Neural cell (in vitro differentiated cells): ENCODE results near the gene PARVB. TPM values are rescaled to one million over a fixed set of nuclear protein-coding genes. Genes with fewer than 3 reads are reported as not detected.

Source experiments
- H2AFZ ChIP-seq: fragments of 200-600, 300-800 bp; sonication (generic), shearing (Covaris generic); 2 replicates; pipeline ENCODE4 v1.6.0; 2014; ENCODE audit warnings: low read depth, mild to moderate bottlenecking, antibody characterized with exemption, low read length, moderate library complexity
- H3F3A ChIP-seq: fragments of 200-600 bp; shearing (Covaris generic); 2 replicates; pipeline ENCODE4 v1.6.1; 2016; ENCODE audit warnings: mild to moderate bottlenecking, moderate library complexity, mixed read lengths, antibody characterized with exemption, low read length; ENCODE audit not compliant: insufficient read depth, poor library complexity, severe bottlenecking
- H3K27ac ChIP-seq: fragments of 200-600, 300-800 bp; sonication (generic), shearing (Covaris generic); 2 replicates; pipeline ENCODE4 v1.5.1; 2014; ENCODE audit warnings: mild to moderate bottlenecking, low read length, moderate library complexity
- H3K27me3 ChIP-seq: fragments of 300-800, 200-600 bp; sonication (generic), shearing (Covaris generic); 2 replicates; pipeline ENCODE4 v1.6.0; 2014; ENCODE audit warnings: mild to moderate bottlenecking, low read depth, low read length, moderate library complexity; ENCODE audit not compliant: insufficient read depth
- H3K36me3 ChIP-seq: fragments of 300-800, 200-600 bp; sonication (generic), shearing (Covaris generic); 2 replicates; pipeline ENCODE4 v1.5.1; 2014; ENCODE audit warnings: mild to moderate bottlenecking, antibody characterized with exemption, low read length, moderate library complexity; ENCODE audit not compliant: insufficient read depth
- H3K4me2 ChIP-seq: fragments of 300-800, 200-600 bp; sonication (generic), shearing (Covaris generic); 2 replicates; pipeline ENCODE4 v1.6.0; 2014; ENCODE audit warnings: mild to moderate bottlenecking, low read length
- H3K4me3 ChIP-seq: fragments of 300-800, 200-600 bp; sonication (generic), shearing (Covaris generic); 2 replicates; pipeline ENCODE4 v1.5.1; 2014; ENCODE audit warnings: mild to moderate bottlenecking, low read length, moderate library complexity
- H3K79me2 ChIP-seq: fragments of 200-600 bp; shearing (Covaris generic); replicated peaks from 2 replicates; pipeline ENCODE4 v1.6.0; 2014; ENCODE audit warnings: mild to moderate bottlenecking, low read length, moderate library complexity; ENCODE audit not compliant: insufficient read depth
- H3K9ac ChIP-seq: fragments of 300-800, 200-600 bp; sonication (generic), shearing (Covaris generic); 2 replicates; pipeline ENCODE4 v1.6.1; 2016; ENCODE audit warnings: mild to moderate bottlenecking, low read length, mixed read lengths
- H3K9me2 ChIP-seq: fragments of 200-600 bp; shearing (Covaris generic); 2 replicates; pipeline ENCODE4 v1.6.1; 2016; ENCODE audit warnings: mild to moderate bottlenecking, low read length, mixed read lengths; ENCODE audit not compliant: insufficient read depth
- H3K9me3 ChIP-seq: fragments of 200-600, 300-800 bp; sonication (generic), shearing (Covaris generic); 2 replicates; pipeline ENCODE4 v1.6.1; 2016; ENCODE audit warnings: mild to moderate bottlenecking, mixed run types, low read length, moderate library complexity, mixed read lengths
- H4K20me1 ChIP-seq: fragments of 200-600 bp; shearing (Covaris generic); 2 replicates; pipeline ENCODE4 v1.6.1; 2016; ENCODE audit warnings: mild to moderate bottlenecking, mixed run types; ENCODE audit not compliant: insufficient read depth
- EP300 ChIP-seq: fragments of 450-650 bp; conservative IDR thresholded peaks from 2 replicates; pipeline ENCODE4 v1.6.1; 2014; ENCODE audit warnings: antibody characterized with exemption, mild to moderate bottlenecking, moderate library complexity; ENCODE audit not compliant: poor library complexity, severe bottlenecking
- EZH2 ChIP-seq: fragments of 200-600, 300-800 bp; shearing (Covaris generic), sonication (generic); IDR thresholded peaks from 2 replicates; pipeline ENCODE4 v1.6.1; 2014; ENCODE audit warnings: antibody characterized with exemption, low read length, borderline replicate concordance, mild to moderate bottlenecking; ENCODE audit not compliant: insufficient read depth, poor library complexity, severe bottlenecking
- MXI1 ChIP-seq: fragments of 450-650 bp; conservative IDR thresholded peaks from 2 replicates; pipeline ENCODE4 v1.6.1; 2014; ENCODE audit warnings: antibody characterized with exemption, mild to moderate bottlenecking; ENCODE audit not compliant: poor library complexity, severe bottlenecking
- POLR2AphosphoS5 ChIP-seq: IDR thresholded peaks from 2 replicates; pipeline ENCODE4 v1.6.1; 2012
- RAD21 ChIP-seq: fragments of 450-650 bp; conservative IDR thresholded peaks from 2 replicates; pipeline ENCODE4 v1.6.1; 2014; ENCODE audit warnings: antibody characterized with exemption, mild to moderate bottlenecking, moderate library complexity
- SMC3 ChIP-seq: fragments of 450-650 bp; conservative IDR thresholded peaks from 2 replicates; pipeline ENCODE4 v1.6.1; 2014; ENCODE audit warnings: antibody characterized with exemption, mild to moderate bottlenecking, moderate library complexity; ENCODE audit not compliant: poor library complexity
- TAF1 ChIP-seq: IDR thresholded peaks from 2 replicates; pipeline ENCODE4 v1.6.1; 2012; ENCODE audit warnings: low read depth
- polyA plus RNA-seq: library from polyadenylated mRNA; depleted of rRNA; stranded (reverse); fragments of >200 nt; gene quantifications from 2 replicates; pipeline ENCODE4 v1.2.3, GENCODE V29; 2014
- TF ChIP-seq, protein P1 (sequence below): fragments of 450-650 bp; IDR thresholded peaks from 2 replicates; pipeline ENCODE4 v1.5.1; 2014; ENCODE audit warnings: antibody characterized with exemption, mild to moderate bottlenecking, moderate library complexity; ENCODE audit not compliant: poor library complexity, severe bottlenecking
- TF ChIP-seq, protein P2 (sequence below): IDR thresholded peaks from 2 replicates; pipeline ENCODE4 v1.6.1; 2012; ENCODE audit warnings: borderline replicate concordance

PARVB gene
- polyA plus RNA-seq, 1 donor from 2014 or later, result 1.2 TPM

DNA sequence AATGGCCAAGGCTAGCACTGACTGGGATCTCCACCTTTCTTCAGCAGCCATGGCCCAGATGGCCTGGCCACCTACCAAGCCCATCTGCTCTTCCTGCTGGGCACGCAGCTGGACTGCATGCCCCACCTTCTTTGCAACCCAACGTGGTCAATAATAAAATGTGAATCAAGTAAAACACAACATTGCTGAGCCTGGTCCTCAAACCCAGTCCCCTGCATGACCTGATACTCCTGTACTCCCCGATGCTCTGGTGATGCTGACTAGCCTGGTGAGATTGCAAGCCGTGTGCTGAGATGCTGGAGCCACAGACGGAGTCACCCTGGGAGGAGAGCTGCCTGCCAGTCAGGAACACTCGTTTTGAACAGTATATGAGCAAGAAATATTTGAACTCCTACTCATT is 190.7 kb downstream of the PARVB start:
- H3K36me3 ChIP-seq, result no peaks in the 10 kb centered on the region

DNA sequence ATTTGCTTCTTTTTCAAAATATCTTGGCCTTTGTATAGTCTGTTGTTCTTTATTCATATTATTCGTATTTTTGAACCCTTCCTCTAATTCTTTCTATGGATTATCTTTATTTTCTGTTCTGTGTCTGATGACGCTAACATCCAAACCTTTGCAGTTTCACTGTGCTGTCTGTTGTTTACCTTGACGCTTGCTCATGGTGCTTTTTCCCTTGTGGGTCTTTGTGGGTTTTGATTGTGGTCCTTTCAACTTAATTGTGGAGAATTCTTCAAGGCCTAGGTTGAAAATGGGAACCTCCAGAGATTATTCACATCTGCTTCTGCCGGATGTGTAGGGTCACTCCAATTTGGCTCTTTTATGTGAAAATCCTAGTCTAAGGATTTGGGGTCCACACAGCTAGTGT is 191.2 kb downstream of the PARVB start:
- Histone ChIP-seq H3K79me2 (no peaks in the 10 kb centered on the region), H3K9me2 (no peaks in the 10 kb centered on the region)
- no peak for TF ChIP-seq POLR2AphosphoS5
- no peak for TF ChIP-seq TAF1
- TF ChIP-seq MXI1, result no peak
- TF ChIP-seq, protein P1, sequence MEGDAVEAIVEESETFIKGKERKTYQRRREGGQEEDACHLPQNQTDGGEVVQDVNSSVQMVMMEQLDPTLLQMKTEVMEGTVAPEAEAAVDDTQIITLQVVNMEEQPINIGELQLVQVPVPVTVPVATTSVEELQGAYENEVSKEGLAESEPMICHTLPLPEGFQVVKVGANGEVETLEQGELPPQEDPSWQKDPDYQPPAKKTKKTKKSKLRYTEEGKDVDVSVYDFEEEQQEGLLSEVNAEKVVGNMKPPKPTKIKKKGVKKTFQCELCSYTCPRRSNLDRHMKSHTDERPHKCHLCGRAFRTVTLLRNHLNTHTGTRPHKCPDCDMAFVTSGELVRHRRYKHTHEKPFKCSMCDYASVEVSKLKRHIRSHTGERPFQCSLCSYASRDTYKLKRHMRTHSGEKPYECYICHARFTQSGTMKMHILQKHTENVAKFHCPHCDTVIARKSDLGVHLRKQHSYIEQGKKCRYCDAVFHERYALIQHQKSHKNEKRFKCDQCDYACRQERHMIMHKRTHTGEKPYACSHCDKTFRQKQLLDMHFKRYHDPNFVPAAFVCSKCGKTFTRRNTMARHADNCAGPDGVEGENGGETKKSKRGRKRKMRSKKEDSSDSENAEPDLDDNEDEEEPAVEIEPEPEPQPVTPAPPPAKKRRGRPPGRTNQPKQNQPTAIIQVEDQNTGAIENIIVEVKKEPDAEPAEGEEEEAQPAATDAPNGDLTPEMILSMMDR, result no peak
- no peak for TF ChIP-seq EP300
- TF ChIP-seq EZH2, result no peak
- no peak for TF ChIP-seq SMC3
- TF ChIP-seq RAD21, result no peak
- TF ChIP-seq, protein P2, sequence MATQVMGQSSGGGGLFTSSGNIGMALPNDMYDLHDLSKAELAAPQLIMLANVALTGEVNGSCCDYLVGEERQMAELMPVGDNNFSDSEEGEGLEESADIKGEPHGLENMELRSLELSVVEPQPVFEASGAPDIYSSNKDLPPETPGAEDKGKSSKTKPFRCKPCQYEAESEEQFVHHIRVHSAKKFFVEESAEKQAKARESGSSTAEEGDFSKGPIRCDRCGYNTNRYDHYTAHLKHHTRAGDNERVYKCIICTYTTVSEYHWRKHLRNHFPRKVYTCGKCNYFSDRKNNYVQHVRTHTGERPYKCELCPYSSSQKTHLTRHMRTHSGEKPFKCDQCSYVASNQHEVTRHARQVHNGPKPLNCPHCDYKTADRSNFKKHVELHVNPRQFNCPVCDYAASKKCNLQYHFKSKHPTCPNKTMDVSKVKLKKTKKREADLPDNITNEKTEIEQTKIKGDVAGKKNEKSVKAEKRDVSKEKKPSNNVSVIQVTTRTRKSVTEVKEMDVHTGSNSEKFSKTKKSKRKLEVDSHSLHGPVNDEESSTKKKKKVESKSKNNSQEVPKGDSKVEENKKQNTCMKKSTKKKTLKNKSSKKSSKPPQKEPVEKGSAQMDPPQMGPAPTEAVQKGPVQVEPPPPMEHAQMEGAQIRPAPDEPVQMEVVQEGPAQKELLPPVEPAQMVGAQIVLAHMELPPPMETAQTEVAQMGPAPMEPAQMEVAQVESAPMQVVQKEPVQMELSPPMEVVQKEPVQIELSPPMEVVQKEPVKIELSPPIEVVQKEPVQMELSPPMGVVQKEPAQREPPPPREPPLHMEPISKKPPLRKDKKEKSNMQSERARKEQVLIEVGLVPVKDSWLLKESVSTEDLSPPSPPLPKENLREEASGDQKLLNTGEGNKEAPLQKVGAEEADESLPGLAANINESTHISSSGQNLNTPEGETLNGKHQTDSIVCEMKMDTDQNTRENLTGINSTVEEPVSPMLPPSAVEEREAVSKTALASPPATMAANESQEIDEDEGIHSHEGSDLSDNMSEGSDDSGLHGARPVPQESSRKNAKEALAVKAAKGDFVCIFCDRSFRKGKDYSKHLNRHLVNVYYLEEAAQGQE, result no peak

More for the DNA sequence above, 190.7 kb downstream of the PARVB start:
- no peak overlapping the region for H3K27ac ChIP-seq
- no peaks in the 10 kb centered on the region for H3K79me2 ChIP-seq
- H3K9me3 ChIP-seq, result peaks cover 5% of the 10 kb centered on the region
- no peaks in the 10 kb centered on the region for H3F3A ChIP-seq
- H3K4me3 ChIP-seq, result no peak overlapping the region
- no peaks in the 10 kb centered on the region for H3K9me2 ChIP-seq
- H2AFZ ChIP-seq, result no peak overlapping the region
- no peak overlapping the region for H3K9ac ChIP-seq
- no peaks in the 10 kb centered on the region for H3K27me3 ChIP-seq
- TF ChIP-seq, protein P1, result no peak
- TF ChIP-seq, protein P2, result no peak
- no peak for TF ChIP-seq SMC3
- no peak for TF ChIP-seq POLR2AphosphoS5
- no peak overlapping the region for H3K4me2 ChIP-seq
- H4K20me1 ChIP-seq, result no peaks in the 10 kb centered on the region

More for the DNA sequence above, 191.2 kb downstream of the PARVB start:
- no peaks in the 10 kb centered on the region for H3K27me3 ChIP-seq
- no peak overlapping the region for H2AFZ ChIP-seq
- H3K9ac ChIP-seq, result no peak overlapping the region
- H3F3A ChIP-seq, result no peaks in the 10 kb centered on the region
- H3K27ac ChIP-seq, result no peak overlapping the region
- no peak overlapping the region for H3K4me2 ChIP-seq
- no peaks in the 10 kb centered on the region for H3K9me3 ChIP-seq
- no peak overlapping the region for H3K4me3 ChIP-seq
- no peaks in the 10 kb centered on the region for H4K20me1 ChIP-seq
- no peaks in the 10 kb centered on the region for H3K36me3 ChIP-seq
